K562 (cell line): ENCODE results near the gene UNC5C. TPM values are rescaled to one million over a fixed set of nuclear protein-coding genes. Genes with fewer than 3 reads are reported as not detected.

ENCODE experiments used
- ATAC-seq: fragments of 200-7000 bp; cut with Tn5 transposase; 3 replicates; pipeline ENCODE4 v1.9.1; 2020; ENCODE audit warnings: moderate library complexity
- BruUV-seq: library from RNA; stranded (reverse); fragments of 400-500 nt; replicated peaks from 2 replicates; lab custom pipeline; 2021; lab: Mats Ljungman, UMichigan
- CTCF ChIA-PET: fragments of 300-600 bp; formaldehyde crosslinking; extraction: SDS; loops from one replicate; lab custom pipeline; 2021; ENCODE audit warnings: low intra/inter-chr PET ratio; lab: Yijun Ruan, JAX
- POLR2A ChIA-PET: fragments of 300-600, 350-650 bp; sonication (Branson Sonifier 250); formaldehyde crosslinking; extraction: SDS; loops from one replicate; lab custom pipeline; 2021; ENCODE audit warnings: antibody characterized with exemption, inconsistent platforms; lab: Yijun Ruan, JAX
- DNase-seq, 4 experiments: peaks; one replicate each; pipeline versions ENCODE4 v3.0.0 to v3.0.0-alpha.2; 2011 to 2018; ENCODE audit warnings: low spot score in 3 of 4, mixed read lengths in 3 of 4; ENCODE audit errors: extremely low read depth in 1 of 4
- FAIRE-seq: peaks from 2 replicates; lab custom pipeline; 2011; peaks lifted over from hg19 to GRCh38; lab: Jason Lieb, UNC
- H2AFZ ChIP-seq: 2 replicates; pipeline ENCODE4 v1.6.0; 2011; ENCODE audit warnings: low read depth, low read length, control low read depth, inconsistent platforms
- H3K27ac ChIP-seq: fragments of 200-600 bp; 3 replicates; pipeline ENCODE4 v1.8.0; 2011; ENCODE audit warnings: low read depth, mild to moderate bottlenecking, control low read depth, inconsistent platforms, low read length, moderate library complexity, mixed read lengths; ENCODE audit errors: extremely low read depth
- H3K27me3 ChIP-seq, 2 experiments: fragments of 300-600 bp in 1 of 2; 2 replicates in 1 of 2; 3 replicates in 1 of 2; pipeline versions ENCODE4 v1.6.0 to v1.8.0; 2011; ENCODE audit warnings: inconsistent platforms in 2 of 2, low read length in 2 of 2, mild to moderate bottlenecking in 1 of 2, mixed read lengths in 1 of 2, moderate library complexity in 1 of 2; ENCODE audit not compliant: control insufficient read depth in 2 of 2, insufficient read depth in 2 of 2
- H3K36me3 ChIP-seq: fragments of 300-600 bp; 3 replicates; pipeline ENCODE4 v1.8.0; 2011; ENCODE audit warnings: mild to moderate bottlenecking, low read length, inconsistent platforms; ENCODE audit not compliant: control insufficient read depth, insufficient read depth
- H3K4me1 ChIP-seq, 2 experiments: fragments of 200-600 bp in 1 of 2; replicated peaks in 1 of 2; 2 replicates in 1 of 2; 3 replicates in 1 of 2; pipeline versions ENCODE4 v1.5.1 to v1.8.0; 2011; ENCODE audit warnings: inconsistent platforms in 2 of 2, low read length in 2 of 2, mild to moderate bottlenecking in 1 of 2, mixed read lengths in 1 of 2, moderate library complexity in 1 of 2; ENCODE audit not compliant: control insufficient read depth in 2 of 2, insufficient read depth in 2 of 2
- H3K4me2 ChIP-seq: 2 replicates; pipeline ENCODE4 v1.6.1; 2011; ENCODE audit warnings: low read length, control low read depth, inconsistent platforms, mixed read lengths; ENCODE audit not compliant: insufficient read depth
- H3K4me3 ChIP-seq: fragments of 200-600 bp; sonication (generic), shearing (Covaris generic); 2 replicates; pipeline ENCODE4 v1.5.1; 2016; ENCODE audit warnings: control low read depth, inconsistent platforms
- H3K79me2 ChIP-seq: fragments of 200-600 bp; 3 replicates; pipeline ENCODE4 v1.8.0; 2011; ENCODE audit warnings: low read length, inconsistent platforms; ENCODE audit not compliant: control insufficient read depth, insufficient read depth
- H3K9ac ChIP-seq, 2 experiments: 2 replicates each; pipeline versions ENCODE4 v1.6.0 to v1.6.1; 2011; ENCODE audit warnings: low read depth in 2 of 2, low read length in 2 of 2, control low read depth in 1 of 2, inconsistent platforms in 1 of 2, mild to moderate bottlenecking in 1 of 2, mixed read lengths in 1 of 2; ENCODE audit not compliant: insufficient read depth in 1 of 2
- H3K9me1 ChIP-seq: one replicate; pipeline ENCODE4 v1.6.0; 2011; ENCODE audit warnings: inconsistent platforms, mild to moderate bottlenecking, low read length, moderate library complexity; ENCODE audit not compliant: control insufficient read depth, insufficient read depth
- H3K9me3 ChIP-seq: replicated peaks from 2 replicates; pipeline ENCODE4 v1.5.1; 2011; ENCODE audit warnings: low read depth, low read length, inconsistent platforms; ENCODE audit not compliant: control insufficient read depth, insufficient read depth
- H4K20me1 ChIP-seq: replicated peaks from 2 replicates; pipeline ENCODE4 v1.6.1; 2011; ENCODE audit warnings: low read length, inconsistent platforms, mixed read lengths; ENCODE audit not compliant: control insufficient read depth, insufficient read depth
- ADNP ChIP-seq: fragments of 200-800 bp; sonication (Bioruptor generic); IDR thresholded peaks from 2 replicates; pipeline ENCODE4 v1.6.1; 2016; ENCODE audit warnings: missing genetic modification characterization, missing compliant biosample characterization
- CAMTA2 ChIP-seq: fragments of 250-450 bp; sonication (Bioruptor Pico); conservative IDR thresholded peaks from 2 replicates; pipeline ENCODE4 v1.5.1; 2022
- E2F5 ChIP-seq: sonication (generic); formaldehyde crosslinking; IDR thresholded peaks from 2 replicates; pipeline ENCODE4 v1.8.0; 2022; ENCODE audit warnings: mild to moderate bottlenecking, missing genetic modification reagents
- ERF ChIP-seq: fragments of 450-650 bp; formaldehyde crosslinking; IDR thresholded peaks from 2 replicates; pipeline ENCODE4 v1.4.0; 2020; ENCODE audit warnings: mild to moderate bottlenecking, mixed read lengths
- HIVEP1 ChIP-seq: fragments of 250-450 bp; sonication (Bioruptor Pico); IDR thresholded peaks from 2 replicates; pipeline ENCODE4 v1.4.0; 2020; ENCODE audit warnings: mild to moderate bottlenecking
- HSF4 ChIP-seq: fragments of 250-450 bp; sonication (Bioruptor Pico); IDR thresholded peaks from 2 replicates; pipeline ENCODE4 v2.1.2; 2022; ENCODE audit warnings: mild to moderate bottlenecking, moderate library complexity, borderline replicate concordance
- MAX ChIP-seq: sonication (generic); formaldehyde crosslinking; IDR thresholded peaks from 2 replicates; pipeline ENCODE4 v1.9.0; 2022; ENCODE audit warnings: mild to moderate bottlenecking, missing genetic modification reagents
- MAZ ChIP-seq, 2 experiments: fragments of 450-650 bp in 1 of 2; sonication (generic) in 1 of 2; formaldehyde crosslinking; IDR thresholded peaks in 1 of 2; conservative IDR thresholded peaks in 1 of 2; 2 replicates each; pipeline versions ENCODE4 v1.4.0 to v1.5.0; 2020; ENCODE audit warnings: mild to moderate bottlenecking in 1 of 2, missing genetic modification reagents in 1 of 2
- MNT ChIP-seq, 2 experiments: fragments of 450-650 bp; conservative IDR thresholded peaks; 2 replicates each; pipeline ENCODE4 v1.6.1; 2017; ENCODE audit warnings: mild to moderate bottlenecking in 2 of 2, moderate library complexity in 2 of 2
- POLR2AphosphoS5 ChIP-seq: IDR thresholded peaks from 2 replicates; pipeline ENCODE4 v1.6.1; 2011; ENCODE audit warnings: mild to moderate bottlenecking, low read depth, low read length, moderate library complexity; ENCODE audit not compliant: control insufficient read depth, insufficient read depth
- RHOXF2B ChIP-seq: fragments of 250-450 bp; sonication (Bioruptor Pico); conservative IDR thresholded peaks from 2 replicates; pipeline ENCODE4 v1.5.1; 2021
- SAP30 ChIP-seq: fragments of 200-600 bp; sonication (generic); IDR thresholded peaks from 2 replicates; pipeline ENCODE4 v1.6.1; 2012; ENCODE audit warnings: borderline replicate concordance, low read depth, mild to moderate bottlenecking, moderate library complexity, low read length, control low read depth, inconsistent platforms; ENCODE audit not compliant: insufficient read depth, poor library complexity, severe bottlenecking
- SRSF1 ChIP-seq: fragments of 200-400 bp; formaldehyde crosslinking; IDR thresholded peaks from 2 replicates; pipeline ENCODE4 v1.6.1; 2017; ENCODE audit warnings: mild to moderate bottlenecking, low read depth, low read length, moderate library complexity
- SRSF9 ChIP-seq: fragments of 200-400 bp; formaldehyde crosslinking; IDR thresholded peaks from 2 replicates; pipeline ENCODE4 v1.6.1; 2017; ENCODE audit warnings: low read depth, low read length, borderline replicate concordance
- XRCC3 ChIP-seq: fragments of 450-650 bp; IDR thresholded peaks from 2 replicates; pipeline ENCODE4 v1.6.1; 2017; ENCODE audit warnings: mild to moderate bottlenecking, moderate library complexity
- ZHX1 ChIP-seq: fragments of 150-350 bp; conservative IDR thresholded peaks from 2 replicates; pipeline ENCODE4 v1.6.1; 2014; ENCODE audit warnings: low read length
- ZNF165 ChIP-seq: fragments of 250-450 bp; sonication (Bioruptor Pico); IDR thresholded peaks from 2 replicates; pipeline ENCODE4 v1.4.0; 2020; ENCODE audit warnings: borderline replicate concordance
- ZNF75A ChIP-seq: fragments of 450-650 bp; formaldehyde crosslinking; IDR thresholded peaks from 2 replicates; pipeline ENCODE4 v1.4.0; 2020; ENCODE audit warnings: mild to moderate bottlenecking
- ZNF778 ChIP-seq: fragments of 450-650 bp; formaldehyde crosslinking; IDR thresholded peaks from 2 replicates; pipeline ENCODE4 v1.4.0; 2020; ENCODE audit warnings: mild to moderate bottlenecking, moderate library complexity
- WGBS: fragments of 100-300 bp; shearing (Covaris generic); methylation state at CpG from one replicate; pipeline ENCODE4 v1.1.6; 2016; ENCODE audit warnings: low coverage, mixed read lengths; ENCODE audit not compliant: insufficient coverage; ENCODE audit errors: missing lambda C conversion rate; 5-methylcytosine and 5-hydroxymethylcytosine counted together
- in situ Hi-C: fragments of 300-500 bp; cut with MboI; formaldehyde crosslinking; loops from 4 replicates; pipeline ENCODE4 v1.15.0; 2018; ENCODE audit warnings: inconsistent platforms, mixed read lengths
- intact Hi-C: fragments of 100-400 bp; cut with micrococcal nuclease; formaldehyde crosslinking; loops from 2 replicates; pipeline ENCODE4 v1.14.2; 2022
- polyA plus RNA-seq, 8 experiments: library from polyadenylated mRNA; depleted of rRNA in 4 of 8; stranded (reverse) in 5 of 8; unstranded in 3 of 8; fragments of >200 nt; fragmentation: Nextera tagmentation in 2 of 8; fragmentation: Illumina TruSeq in 1 of 8; extraction: Ambion mirVana in 2 of 8; extraction: Trizol in 1 of 8; gene quantifications; 2 replicates each; pipeline versions ENCODE4 v1.2.1 to v1.2.3, GENCODE V29; 2011 to 2014; ENCODE audit warnings: inconsistent platforms in 1 of 8, missing spikeins in 1 of 8
- total RNA-seq, 7 experiments: library from RNA; depleted of rRNA in 6 of 7; stranded (reverse); fragments of >200 nt in 6 of 7; fragmentation: Illumina TruSeq in 2 of 7; extraction: Trizol in 2 of 7; gene quantifications; 2 replicates each; pipeline versions ENCODE4 v1.2.1 to v1.2.3, GENCODE V29; 2011 to 2021; ENCODE audit warnings: low replicate concordance in 1 of 7

The UNC5C gene
- total and polyA plus RNA-seq, 9 of the 15 experiments (the other 6 are each of a cell fraction or from before 2014, with no cell fraction given) = under 0.01 to 0.10 (median 0.03) TPM; not detected in 1

- POLR2A ChIA-PET = no interaction called here
- TF ChIP-seq ZNF778 (CRISPR knock-in tag) = no peak
- no peak for TF ChIP-seq SAP30
- no peak for TF ChIP-seq ADNP (tag)
- TF ChIP-seq ZHX1 = no peak
- no peak for TF ChIP-seq ZNF165 (CRISPR knock-in tag)
- TF ChIP-seq XRCC3 = no peak
- no peak for TF ChIP-seq MAX
- no peak for TF ChIP-seq RHOXF2B (CRISPR knock-in tag)
- no peak for TF ChIP-seq ERF (CRISPR knock-in tag)
- no peak for TF ChIP-seq MNT (conservative IDR thresholded peaks at IDR 0.05)
- TF ChIP-seq SRSF1 = no peak
- no peak for TF ChIP-seq E2F5 (CRISPR knock-in tag)
- no peak for TF ChIP-seq SRSF9
- no peak for TF ChIP-seq HSF4
- no peak for TF ChIP-seq ZNF75A (CRISPR knock-in tag)
- TF ChIP-seq CAMTA2 (CRISPR knock-in tag) = no peak
- no peak for TF ChIP-seq POLR2AphosphoS5
- no peak for TF ChIP-seq MAZ (CRISPR knock-in tag; conservative IDR thresholded peaks at IDR 0.05 in 1 of 2, IDR thresholded peaks at IDR 0.05 in 1 of 2)
- no peak for TF ChIP-seq HIVEP1 (CRISPR knock-in tag)
Measured at GRCh38 chr4:95594629-95595028, 45.9 kb upstream of the UNC5C start.

More at GRCh38 chr4:95594629-95595028, 45.9 kb upstream of the UNC5C start:
- whole genome bisulfite sequencing = 0% methylated on average over 1 of the region's 1 CpG
- no peak for FAIRE-seq
- no peak for DNase-seq
- Histone ChIP-seq H3K79me2 (no peaks in the 10 kb centered on the region), H3K4me1 (no peaks in the 10 kb centered on the region), H3K4me2 (no peak overlapping the region), H3K36me3 (no peaks in the 10 kb centered on the region), H3K27ac (no peak overlapping the region), H3K9me1 (no peaks in the 10 kb centered on the region), H3K4me3 (no peak overlapping the region), H3K27me3 (no peaks in the 10 kb centered on the region), H3K9ac (no peak overlapping the region), H3K9me3 (no peaks in the 10 kb centered on the region), H4K20me1 (no peaks in the 10 kb centered on the region), H2AFZ (no peak overlapping the region)
- in situ Hi-C loops = no loop called here
- no peak for ATAC-seq
- BruUV-seq = no TSS peak
- intact Hi-C loops = no loop called here
- CTCF ChIA-PET = no interaction called here
